Epidermal melanocyte (primary cell): Measurements from ENCODE around the gene NSD1.
A peak's percentile ranks its signal among the peaks of the same experiment; 100 is the strongest.

ENCODE experiments used
- DNase-seq: peaks from one replicate; pipeline ENCODE4 v3.0.0; 2011; ENCODE audit warnings: low spot score; ENCODE audit not compliant: insufficient read length

The NSD1 gene

DNA sequence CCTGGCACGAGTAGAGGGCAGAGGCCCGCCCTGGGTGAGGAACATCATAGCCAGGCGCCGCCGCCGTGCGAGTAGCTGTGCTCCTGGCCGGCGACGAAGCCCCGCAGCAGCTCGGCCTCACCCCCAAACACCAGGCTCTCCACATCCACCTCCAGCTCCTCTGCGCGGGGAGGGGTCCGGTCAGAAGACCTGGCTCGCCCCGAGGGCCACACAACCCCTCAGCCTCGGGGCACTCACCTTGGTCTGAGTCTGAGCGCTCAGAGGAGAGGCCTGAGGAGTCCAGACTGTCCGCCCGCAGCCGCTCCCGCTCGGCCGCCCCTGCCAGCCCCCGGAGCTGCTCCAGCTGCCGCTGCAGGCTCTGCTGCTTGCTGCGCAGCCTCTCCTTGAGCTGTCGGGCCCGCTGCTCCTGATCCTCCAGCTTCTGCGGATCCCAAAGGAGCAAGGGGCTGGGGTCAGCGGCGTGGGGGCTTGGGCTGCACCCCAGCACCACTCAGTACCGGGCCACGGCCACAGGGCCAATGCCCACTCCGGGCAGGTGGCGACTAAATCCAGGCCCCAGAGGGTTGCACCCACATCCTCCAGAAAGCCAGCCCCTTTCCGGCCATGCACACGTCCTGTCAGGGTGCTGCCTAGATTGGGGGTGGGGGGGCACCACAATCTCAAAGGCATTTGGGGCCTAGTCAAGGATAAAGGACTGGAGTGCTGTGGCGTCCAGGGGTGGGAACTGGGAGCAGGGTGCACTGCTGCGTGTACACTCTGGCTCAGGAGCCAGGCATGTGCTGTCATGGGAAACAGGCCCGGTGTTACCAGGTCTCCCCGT is 174.2 kb downstream of the NSD1 start:
- DNase-seq = no peak

DNA sequence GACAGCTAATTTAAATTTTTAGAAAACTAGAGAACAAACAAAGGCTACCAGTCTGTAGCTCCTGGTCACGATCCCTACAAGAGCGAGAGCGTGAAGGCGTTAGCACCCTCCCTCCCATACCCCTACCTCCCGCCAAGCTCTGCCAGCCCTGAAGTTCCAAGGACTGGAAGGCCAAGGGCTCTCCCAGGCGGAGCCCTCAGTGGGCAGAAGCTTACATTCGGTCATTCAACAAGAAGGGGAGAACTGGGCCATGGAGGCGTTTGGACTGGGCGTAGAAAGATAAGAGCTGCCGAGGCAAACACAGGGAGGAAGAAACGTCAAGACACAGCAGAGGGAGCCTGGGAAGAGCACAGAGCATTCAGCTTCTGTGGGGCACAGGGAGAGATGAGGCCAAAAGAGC is 175.2 kb downstream of the NSD1 start:
- DNase-seq = no peak

DNA sequence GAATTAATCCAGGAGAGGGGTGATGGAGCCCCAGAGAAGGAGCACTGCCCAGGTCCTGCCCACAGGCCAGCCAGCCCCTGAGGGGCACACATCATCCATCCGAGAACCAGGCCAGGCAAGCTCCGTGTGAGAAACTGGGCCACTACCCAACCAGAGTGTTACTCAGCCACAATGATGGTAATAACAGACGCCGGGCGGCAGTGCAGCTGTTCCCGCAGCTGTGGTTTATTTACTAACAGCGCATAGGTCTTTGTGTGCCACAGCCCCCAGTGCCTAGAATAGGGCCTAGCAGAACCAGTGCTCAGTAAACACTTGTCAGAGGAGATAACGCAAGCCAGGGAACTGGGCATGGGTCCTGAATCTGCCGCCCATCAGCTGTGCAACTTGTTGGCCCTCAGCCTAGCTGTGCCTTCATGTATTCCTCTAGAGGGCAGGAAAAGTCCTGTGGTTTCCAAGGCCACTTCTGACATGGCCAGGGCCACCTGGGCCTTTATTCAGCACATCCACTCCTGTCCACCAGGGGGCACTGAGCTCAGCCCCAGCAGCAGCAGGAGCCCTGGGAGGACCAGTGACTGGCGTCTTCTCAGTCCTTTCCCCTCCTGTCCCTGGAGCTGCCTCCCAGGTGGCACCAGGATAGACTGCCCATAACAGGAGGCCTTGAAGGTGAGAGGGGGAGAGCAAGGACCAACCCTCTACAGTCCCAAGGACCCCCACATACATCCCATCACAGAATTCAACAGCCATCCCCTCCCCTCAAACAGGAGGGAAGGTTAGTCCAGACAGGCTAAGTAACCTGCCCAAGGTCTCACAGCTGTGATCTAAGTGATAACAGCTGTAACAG is 176.0 kb downstream of the NSD1 start:
- DNase-seq = peak; percentile 53

DNA sequence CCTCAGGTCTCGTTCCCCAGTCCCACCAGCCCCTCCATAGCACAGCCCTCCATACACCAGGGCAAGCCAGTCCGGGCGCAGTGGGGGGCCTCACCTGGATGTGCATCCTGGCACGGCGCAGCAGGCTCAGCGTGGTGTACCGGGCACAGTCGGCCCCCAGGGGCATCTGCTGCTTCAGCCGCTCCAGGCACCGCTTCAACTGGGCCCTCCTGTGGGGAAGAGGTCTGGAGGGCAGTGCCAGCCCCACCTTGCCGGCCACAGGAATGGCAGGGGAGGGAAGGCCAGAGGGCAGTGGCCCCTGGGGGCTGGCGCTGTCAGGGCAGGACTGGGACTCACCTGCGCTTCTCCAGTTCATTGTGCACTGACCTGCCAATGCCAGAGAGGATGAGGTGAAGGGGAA is 176.8 kb downstream of the NSD1 start:
- no peak for DNase-seq

DNA sequence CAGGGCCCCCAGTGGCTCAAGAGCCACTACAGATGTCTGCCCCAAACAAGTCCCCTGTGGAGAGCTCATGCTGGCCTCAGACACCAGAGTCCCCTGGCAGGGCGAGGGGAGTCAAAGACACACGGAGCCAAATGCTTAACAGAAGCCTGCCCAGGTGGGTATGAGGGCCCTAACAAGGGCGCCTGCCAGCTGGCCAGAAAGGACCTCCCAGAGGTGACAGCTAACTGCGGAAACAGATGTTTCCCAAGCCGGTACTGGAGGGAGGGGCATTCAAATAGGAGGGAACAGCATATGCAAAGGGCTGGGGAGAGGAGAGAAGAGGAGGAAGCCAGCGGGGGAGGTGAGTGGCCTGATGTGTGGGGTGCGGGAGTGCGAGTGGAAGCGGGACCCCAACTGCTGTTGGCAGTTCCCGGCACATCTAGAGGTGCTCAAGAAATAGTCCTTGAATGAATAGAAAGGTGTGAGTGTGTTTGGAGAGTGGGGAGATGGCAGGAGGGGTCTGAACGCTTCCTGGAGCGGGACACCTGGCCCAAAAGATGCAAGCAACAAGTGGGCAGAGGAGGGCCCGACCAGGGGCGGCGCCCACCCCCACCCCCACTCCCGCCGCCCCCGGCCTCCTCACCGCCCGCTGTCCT is 177.3 kb downstream of the NSD1 start:
- DNase-seq = no peak

DNA sequence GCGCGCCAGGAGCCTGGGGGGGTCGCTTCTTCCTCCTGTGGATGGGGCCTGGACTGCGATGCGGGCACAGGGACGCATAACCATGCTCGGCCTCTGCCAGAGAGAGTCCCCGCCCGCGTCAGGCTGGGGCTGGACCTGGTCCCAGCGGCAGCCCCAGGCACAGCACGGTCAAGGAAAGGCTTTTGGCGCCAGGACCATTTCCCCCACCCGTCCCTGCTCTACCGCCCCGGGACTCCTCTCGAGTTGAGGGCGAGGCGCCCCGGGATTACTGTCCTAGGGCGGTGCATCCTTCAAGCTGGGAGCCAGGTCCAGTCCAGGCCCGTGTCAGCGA is 177.8 kb downstream of the NSD1 start:
- DNase-seq = no peak

DNA sequence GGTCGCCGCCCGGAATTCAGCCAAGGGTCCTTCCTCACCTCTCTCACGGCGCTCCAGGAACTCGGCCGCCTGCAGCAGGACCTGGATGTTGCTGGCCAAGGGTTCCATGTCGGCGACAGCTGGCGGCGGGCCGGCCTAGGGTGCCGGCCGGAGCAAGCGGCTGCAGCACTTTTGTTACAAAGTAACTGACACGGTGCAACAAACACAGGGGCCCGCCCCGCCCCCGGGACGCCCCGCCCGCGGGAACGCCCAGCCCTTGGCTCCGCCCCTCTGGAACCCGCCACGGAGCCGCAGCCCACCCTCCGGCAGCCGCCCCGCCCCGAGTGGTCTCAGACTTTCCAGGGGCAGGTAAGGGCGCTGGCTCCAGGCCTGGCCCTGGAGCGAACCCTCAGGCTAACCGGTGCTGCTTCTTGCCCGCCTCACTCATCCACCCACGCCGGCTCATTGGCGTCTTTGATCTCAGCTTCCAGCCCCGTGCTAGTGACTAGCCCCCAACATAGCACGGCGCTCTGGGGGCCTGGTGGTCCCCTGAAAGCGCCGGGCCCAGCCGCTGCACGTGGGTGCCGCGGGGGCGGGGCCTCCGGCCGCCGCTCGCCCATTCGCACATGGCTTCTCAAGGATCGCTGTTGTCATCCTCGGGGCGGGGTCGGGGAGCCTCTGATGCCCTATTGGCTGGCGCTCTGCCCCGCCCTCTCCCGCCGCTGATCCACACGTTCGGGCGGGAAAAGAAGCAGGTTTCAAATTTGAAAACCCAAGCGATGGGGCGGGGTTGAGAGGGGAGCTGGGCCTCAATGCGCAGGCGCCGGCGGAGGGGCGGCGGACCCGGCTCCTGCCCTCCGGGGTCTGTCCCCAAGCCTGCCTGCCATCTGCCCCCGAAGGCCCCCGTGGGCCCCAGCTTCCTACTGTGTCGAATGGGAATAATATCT is 178.4 kb downstream of the NSD1 start, which contains the start of gene MXD3:
MXD3 (minus strand) TSS at position 176 of the 926 bp plus-strand sequence; CDS start at position 108, 68 bp downstream.
- peak; percentile 97 for DNase-seq

DNA sequence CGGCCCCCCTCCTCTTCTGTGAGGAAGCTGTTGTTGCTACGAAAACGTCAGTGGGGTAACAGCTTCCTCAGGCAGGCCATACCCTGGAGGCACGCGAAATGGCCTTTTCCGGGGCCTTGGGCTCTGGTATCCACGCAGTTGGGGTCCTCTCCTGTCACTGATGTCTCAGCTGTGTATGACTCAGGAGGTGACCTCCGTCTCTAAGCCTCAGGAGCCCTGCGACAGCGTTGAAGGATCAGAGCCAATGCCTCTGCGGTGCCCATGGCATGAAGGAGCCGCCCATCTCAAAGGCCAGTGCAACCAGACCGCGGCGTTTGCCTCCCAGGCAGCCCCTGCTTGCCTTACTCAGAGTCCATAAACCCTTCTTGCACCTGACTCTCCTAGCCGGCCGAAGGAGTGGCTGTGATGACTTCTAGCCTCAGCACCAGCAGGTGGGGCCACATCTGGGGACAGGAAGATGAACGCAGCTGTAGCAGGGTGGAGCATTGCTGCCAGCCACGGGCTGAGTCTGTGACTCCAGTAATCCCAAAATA is 179.1 kb downstream of the NSD1 start:
- DNase-seq = no peak

DNA sequence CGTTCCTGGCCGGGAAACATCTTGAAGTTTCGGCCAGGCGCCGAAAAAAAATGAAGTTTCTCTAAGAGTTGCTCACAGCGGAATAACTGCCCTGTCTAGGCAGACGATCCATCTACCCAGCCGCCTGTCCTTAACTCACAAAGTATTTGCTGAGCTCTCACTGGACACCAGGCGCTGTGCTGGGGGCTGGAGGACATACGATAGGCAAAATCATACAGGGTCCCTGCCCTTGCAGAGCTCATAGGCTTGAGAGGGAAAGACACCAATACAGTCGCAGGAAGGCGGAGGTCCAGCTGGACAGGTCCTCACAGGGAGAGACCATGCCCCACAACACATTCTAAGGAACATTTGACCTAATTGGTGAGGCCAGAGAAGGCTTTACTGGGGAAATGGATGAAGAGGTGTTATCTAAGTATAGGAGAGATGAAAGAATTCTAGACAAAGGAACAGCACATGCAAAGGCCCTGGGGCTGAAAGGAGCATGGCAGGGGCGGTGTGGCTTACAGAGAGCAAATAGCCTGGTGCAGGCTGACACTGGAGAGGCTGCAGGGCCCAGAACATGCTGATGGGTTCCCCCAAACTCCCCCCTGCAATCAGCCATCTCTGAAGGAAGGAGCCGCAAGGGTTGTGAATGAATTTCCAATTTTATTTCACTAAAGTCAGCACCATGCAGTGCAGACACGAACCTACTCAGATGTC is 180.1 kb downstream of the NSD1 start:
- DNase-seq = no peak

DNA sequence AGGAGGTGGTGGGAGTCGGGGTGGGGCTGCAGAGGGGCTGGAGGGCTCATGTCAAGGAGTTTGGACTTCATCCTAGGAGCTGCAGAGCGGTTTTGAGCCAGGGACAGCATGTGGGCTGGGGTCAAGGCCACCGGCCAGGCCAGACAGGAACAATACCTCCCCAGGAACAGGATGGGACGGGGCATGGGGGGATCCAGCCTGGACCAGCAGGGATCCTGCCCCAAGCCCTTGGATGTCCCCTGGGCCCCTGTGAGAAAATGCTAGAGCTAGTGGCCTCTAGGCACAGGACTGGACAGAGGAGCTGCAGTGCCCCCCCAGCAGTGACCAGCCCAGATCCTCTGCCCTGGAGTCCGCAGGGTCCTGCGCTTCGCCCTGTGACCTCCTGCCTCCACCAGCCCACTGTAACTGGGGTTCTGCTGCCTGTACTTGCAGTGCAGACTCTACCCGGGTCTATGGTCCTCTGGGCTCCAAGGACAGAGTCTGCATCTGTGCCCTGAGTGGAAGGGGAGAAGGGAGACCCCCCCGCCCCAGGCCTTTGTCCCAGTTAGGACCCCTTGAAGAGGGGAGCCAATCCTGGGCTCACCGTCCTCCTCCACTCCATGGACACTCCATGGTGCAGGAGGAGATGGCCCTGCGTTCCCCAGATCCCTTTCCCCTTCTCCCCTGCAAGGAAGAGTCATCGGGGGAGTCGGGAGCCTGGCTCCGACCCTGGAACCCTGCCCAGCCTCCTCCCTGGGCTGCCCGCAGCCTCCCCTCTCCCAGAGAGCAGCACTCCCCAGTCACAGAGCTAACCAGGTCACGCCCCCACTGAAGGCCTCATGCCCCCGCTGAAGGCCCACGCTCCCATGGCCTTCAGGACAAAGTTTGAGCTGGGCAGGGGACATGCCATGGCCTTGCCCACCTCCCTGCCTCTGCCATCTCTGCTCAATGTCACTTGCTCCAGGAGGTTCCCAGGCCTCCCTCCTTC is 181.1 kb downstream of the NSD1 start:
- no peak for DNase-seq

DNA sequence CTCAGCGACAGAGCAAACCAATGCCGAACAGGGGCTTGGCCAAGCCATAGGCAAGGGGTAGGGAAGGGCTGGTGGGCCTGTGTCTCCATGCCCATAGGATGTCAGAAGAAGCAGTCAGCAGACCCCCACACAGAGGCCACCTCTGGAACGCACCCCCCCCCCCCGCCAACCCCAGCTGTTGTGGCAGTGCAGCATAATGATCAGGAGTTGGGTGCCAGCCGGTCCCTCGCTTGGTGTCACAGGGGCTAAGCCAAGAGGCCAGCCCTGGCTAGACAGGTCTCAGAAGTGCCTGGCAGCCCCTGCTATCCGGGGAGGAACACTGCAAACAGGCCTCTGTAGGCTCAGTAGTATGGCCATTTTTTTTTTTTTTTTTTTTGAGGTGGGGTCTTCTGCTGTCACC is 181.8 kb downstream of the NSD1 start:
- no peak for DNase-seq

DNA sequence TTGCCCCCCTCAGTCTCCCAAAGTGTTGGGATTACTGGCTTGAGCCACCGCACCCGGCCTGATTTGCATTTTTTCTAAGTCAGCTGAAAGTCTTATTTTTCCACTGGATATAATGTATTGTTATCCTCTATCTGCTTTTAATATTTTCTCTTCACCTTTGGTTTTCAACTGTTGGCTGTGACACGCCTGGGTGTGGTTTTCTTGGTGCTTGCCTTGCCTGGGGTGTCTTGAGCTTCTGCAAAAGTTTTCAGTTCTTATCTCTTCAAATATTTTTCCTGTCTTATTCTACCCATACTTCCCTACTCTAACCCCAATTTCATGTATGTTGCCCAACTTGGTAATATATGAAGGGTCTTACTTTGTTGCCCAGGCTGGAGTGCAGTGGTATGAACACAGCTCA is 182.4 kb downstream of the NSD1 start:
- DNase-seq = no peak

DNA sequence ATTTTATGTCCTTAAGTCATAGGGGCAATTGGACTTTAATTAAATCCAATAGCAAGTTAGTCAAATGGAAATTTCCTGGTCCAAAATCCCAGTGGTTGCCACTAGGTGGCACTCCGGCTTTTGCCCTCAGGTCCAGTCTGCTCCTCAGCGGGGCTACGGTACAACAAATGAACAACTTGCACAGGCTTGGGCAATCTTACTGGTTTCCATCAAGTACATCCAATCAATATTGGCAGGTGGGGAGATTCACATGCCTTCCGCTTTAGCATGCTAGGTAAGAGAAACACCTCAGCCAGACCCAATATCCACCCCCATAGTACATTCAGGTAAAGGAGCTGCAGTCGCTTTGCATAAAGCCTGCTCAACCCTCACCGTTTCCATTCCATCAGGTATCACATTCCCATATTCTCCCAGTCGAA is 184.4 kb downstream of the NSD1 start:
- DNase-seq = peak; percentile 77

DNA sequence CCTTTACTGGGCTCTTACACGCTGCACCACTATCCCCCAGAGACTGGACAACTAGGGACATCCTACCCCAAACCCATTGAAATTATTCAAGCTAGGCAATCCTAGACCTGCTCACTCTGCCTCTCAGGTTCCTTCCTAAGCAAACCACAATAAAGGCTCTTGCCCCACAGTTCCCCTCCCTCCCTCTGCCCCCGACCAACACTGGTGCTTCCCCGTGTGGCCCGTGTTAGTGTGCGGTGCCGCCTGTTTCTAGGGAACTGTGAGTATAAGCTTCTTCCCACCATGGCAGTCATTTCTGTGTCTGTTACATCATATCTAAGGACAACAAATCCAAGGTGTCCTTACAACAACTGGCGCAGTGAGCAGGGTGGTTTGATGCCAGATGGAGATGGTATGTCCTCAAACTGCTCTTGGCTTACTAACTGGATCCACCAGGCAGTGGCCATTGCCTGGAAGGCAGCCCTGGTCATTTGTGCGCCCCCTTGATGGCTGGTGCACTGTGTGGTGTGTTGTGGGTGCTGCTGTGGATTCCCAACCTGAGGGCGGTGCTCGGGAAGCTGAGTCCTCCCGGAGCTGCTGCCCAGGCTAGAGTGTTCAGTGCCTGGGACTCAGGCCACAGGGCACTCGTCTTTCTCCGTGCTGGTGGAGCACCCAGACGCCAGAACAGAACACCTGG is 186.5 kb downstream of the NSD1 start:
- DNase-seq = no peak

DNA sequence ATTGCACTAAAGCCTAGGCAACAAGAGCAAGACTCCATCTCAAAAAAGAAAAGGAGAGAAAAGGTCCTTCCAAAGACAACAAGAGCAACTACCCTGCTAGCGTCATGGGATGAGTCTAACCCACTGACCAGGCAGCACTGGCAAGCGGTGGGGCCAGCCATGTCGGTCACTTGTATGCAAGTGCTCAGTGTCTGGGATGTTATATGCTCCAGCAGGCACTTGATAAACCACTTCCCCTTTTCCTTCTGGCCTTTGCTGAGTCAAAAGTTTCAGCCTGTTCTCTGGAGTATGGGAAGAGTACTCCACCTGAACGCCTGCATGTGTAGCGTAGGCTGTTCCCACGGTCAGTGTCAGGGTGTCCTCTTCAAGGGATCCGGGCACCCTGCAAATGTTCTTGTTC is 187.3 kb downstream of the NSD1 start:
- DNase-seq = no peak

DNA sequence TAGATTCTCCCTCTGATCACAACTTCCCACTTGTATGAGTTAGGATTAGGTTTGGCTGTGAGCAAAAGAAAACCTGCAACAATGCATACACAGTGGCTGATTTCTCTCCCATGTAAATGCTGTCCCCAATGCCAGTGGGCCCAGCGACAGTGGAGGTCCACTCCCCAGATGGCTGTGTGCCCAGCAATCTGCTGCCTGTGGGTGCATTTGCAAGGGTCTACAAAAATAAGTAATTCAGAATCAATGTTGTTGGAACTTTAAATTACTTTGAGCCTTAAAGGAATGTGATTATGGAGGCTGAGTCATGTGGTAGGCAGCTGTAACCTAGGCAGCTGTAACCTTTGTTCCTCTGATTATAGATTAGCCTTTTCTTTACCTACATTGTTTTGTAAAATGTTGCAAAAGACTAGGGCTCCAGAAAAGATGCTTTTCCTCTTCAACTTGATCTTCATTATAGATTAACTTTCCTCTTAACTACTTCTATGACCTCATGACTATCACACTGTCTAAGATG is 192.4 kb downstream of the NSD1 start:
- no peak for DNase-seq

DNA sequence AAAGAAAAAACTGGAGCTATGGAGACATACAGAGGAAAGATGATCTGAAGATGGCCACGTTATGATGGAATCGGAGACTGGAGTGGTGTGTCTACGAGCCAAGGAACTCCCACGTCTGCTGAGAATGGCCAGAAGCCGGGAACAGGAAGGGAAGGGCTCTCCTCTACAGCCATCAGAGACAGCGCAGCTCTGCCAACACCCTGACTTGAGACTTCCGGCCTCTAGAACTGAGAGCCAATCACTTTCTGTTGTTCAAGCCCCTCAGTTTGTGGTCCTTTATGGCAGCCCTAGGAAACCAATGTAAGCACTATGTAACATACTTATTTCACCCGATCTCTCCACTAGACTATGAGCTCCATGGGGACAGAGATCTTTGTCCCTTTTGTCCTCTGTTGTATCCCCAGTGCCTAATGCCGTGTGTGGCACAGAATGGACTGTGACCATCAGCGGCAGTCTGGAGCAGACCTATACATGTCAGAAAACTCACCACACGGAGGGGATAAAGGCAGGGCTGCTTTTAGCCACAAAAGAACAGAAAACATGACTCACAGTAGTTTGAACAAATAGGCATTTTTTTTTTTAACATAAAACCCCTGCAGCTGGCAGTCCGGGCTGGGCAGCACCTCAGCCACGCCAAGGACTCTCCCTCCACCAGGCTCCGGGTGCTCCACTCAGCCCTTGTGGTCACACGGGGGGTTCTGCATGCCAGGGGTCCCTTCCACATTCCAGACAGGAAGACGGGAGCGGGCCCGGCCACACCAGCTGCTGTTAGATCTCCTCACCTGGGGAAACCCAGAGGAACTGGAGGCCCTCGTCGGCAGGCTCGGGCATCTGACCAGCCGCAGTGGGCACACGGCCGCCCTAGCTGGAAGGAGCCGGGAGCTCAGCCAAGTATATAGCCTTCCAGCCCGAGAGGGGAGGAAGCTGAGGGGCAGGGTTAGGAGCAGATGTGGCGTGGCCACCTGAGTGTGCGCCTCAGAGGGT is 194.3 kb downstream of the NSD1 start:
- DNase-seq = no peak
